NCI-H2081 (cell line): ENCODE measurements around the gene RAB33A.
A peak's percentile ranks its signal among the peaks of the same experiment; 100 is the strongest.

Source experiments
- DNase-seq, 2 experiments: peaks; one replicate each; lab custom pipeline; 2025; lab: John Stamatoyannopoulos, UW

Gene RAB33A

DNA sequence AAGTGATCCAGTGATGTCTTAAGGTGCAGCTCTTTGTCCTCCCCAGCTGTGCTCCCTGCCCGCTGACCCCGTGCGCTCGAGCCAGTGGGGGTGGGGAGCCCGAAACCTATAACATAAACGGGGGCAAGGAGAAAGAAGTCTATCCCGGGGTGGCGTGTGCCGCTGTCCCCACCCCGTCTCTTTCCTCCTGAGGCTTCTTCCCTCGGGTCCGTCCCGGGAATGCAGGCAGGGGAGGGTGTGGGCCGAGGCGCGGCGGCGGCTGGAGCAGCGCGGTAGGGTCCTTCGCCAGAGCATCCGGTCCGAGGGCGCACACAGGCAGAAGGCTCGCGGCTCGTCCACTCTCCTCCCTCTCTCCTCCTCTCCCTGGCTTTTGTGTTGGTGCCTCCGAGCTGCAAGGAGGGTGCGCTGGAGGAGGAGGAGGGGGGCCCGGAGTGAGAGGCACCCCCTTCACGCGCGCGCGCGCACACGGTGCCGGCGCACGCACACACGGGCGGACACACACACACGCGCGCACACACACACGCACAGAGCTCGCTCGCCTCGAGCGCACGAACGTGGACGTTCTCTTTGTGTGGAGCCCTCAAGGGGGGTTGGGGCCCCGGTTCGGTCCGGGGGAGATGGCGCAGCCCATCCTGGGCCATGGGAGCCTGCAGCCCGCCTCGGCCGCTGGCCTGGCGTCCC lies at the start of gene RAB33A:
TSS of gene RAB33A (plus strand) at position 517 of the 681 bp plus-strand sequence. CDS start at position 618, 101 bp downstream.
- no peak for DNase-seq

- no peak for DNase-seq
Observed at GRCh38 chrX:130124577-130124976, 47.2 kb upstream of the RAB33A start.

- no peak for DNase-seq
Observed at GRCh38 chrX:130125091-130125874, 46.5 kb upstream of the RAB33A start.

DNA sequence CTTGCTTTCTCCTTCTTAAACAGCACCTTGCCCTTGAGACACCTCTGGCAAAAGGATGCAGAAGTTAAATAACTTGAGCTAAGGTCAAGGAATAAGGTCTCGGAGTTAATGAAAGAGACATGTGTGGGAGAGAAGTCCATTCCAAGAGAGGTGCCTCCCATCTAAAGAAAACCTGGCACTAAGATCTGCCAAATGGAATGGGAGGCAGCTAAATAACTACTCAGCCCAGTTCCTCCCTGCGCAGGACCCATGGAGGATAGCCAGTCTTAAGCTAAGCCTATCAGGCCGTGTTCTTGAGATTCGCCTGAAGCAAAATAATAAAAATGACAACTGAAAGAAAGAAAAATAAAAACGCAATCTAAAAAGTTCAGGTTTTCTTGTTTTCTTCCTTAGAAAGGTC lies 40.8 kb upstream of the RAB33A start:
- DNase-seq = no peak

- no peak for DNase-seq
Observed at GRCh38 chrX:130136496-130136895, 35.3 kb upstream of the RAB33A start.

DNA sequence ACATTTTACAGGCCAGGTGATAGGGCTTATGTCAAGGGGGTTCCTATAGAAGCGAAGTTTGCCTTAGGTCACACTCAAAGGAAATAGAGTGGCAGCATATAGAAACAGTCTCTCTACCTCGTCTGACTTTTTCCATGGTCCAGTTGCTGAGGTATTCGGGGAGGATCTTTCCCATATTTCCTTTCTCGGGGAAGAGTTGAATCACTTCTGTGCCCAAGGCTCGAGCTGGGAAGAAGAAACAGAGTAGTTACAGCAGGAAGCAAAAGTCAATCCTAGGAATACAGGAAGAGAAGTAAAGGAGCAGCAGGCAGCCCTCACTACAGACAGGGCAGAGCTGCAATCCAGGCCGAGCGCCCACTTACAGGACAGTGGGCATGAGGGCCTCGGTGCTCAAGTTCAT lies 34.8 kb upstream of the RAB33A start:
- no peak for DNase-seq

DNA sequence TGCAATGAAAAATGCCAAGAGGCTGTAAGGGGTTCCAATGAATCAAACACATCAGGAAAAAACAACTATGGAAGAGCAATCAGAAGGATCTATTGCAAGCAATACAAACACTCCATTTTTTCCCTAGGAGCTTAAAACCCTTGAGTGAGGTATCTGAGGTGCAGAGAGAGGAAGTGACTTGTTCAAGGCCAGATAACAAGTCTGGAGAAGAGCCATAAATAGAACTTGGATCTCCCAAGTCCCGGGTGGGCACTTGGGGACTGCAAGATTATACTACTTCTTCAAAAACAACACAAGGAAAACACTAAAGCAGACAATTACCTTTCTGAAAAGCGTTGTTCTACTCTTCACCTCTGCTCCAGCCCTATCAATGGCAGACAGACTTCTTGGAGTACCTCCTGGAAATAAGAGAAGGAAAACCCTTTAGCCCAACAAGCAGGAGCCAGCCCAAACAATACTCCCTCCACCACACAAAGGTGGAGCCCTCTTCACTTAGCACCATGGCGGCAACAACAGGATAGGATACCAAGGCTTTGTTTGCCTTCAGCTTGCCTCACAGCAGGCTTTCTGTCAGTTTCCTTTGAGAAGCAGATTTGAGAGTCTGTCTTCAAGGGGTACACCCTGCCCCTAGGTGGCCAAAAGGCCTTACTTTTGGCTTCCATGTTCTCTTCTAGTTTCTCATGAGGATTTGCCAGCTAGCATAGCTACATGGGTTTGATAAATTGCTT lies 32.1 kb upstream of the RAB33A start:
- DNase-seq = no peak

- DNase-seq = no peak
Observed at GRCh38 chrX:130144509-130144908, 27.3 kb upstream of the RAB33A start.

DNA sequence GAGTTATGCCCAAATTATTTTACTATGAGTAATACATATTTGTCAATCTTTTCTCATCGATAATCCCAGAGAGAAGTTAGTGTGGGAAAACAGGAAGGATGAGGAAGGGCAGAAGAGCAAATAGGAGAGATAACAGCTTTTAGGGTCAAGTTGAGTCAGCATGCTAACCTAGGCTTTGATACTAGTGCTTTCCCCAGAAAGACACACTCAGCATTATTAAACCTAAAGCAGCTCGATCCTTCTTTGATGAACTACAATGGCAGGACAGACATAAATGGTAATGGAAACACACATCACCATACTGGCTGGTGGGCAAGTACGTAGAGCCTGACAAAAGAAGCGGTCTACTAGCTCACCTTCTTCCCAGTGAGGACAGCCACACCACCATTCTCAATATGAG lies 26.6 kb upstream of the RAB33A start:
- DNase-seq = no peak

GRCh38 chrX:130147631-130148030 lies 24.1 kb upstream of the RAB33A start:
- DNase-seq = no peak

DNA sequence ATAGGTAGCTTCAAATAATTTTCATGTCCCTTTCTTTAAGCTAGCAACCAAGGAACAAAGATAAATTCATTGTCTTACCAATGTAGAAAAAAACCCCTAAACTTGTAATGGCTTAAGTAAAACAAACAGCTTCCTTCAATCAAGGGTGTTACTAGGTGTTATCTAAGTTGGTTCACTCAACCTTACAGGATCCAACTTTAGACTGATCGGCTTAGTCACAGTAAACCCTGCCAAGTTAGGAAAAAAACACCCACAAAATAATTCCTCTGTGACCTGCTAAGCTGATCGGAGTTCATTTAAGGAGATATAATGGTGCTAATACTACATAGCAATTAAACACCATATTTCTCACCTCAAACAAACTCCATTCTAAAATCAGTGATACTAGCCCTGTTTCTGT lies 16.2 kb upstream of the RAB33A start:
- no peak for DNase-seq

- no peak for DNase-seq
Observed at GRCh38 chrX:130158311-130158710, 13.5 kb upstream of the RAB33A start.

DNA sequence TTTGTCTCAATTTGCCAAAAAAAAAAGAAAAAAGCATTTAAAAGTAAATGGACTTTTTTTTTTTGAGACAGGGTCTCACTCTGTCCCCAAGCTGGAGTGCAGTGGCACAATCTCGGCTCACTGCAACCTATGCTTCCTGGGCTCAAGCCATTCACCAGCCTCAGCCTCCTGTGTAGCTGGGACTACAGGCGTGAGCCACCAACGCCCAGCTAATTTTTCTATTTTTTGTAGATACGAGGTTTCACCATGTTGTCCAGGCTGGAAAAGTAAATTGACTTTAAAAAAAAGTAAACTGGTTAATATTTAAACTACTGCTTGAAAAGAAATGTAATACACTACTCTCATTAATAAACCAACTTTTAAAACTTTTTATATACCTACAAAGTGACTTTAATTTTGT lies 12.0 kb upstream of the RAB33A start:
- no peak for DNase-seq

- no peak for DNase-seq
Observed at GRCh38 chrX:130162094-130162735, 9.5 kb upstream of the RAB33A start.

DNA sequence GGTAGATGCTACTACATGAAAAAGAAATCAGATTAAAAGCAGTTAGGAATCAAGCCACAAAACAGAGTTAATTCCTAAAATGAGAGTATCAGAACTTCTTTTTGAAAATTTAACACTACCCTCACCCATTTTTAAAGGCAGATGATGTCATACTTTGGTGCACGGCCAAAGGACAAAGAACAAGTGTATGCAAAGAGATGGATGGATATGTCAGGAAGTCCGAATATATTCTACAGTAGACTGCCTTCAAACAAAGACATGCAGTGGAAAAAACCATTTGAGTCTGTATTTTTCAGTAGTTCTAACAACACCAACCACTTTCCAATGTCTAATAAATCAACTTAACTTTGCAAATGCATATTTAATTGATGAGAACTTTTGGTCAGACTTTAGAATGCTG lies 8.4 kb upstream of the RAB33A start:
- no peak for DNase-seq

DNA sequence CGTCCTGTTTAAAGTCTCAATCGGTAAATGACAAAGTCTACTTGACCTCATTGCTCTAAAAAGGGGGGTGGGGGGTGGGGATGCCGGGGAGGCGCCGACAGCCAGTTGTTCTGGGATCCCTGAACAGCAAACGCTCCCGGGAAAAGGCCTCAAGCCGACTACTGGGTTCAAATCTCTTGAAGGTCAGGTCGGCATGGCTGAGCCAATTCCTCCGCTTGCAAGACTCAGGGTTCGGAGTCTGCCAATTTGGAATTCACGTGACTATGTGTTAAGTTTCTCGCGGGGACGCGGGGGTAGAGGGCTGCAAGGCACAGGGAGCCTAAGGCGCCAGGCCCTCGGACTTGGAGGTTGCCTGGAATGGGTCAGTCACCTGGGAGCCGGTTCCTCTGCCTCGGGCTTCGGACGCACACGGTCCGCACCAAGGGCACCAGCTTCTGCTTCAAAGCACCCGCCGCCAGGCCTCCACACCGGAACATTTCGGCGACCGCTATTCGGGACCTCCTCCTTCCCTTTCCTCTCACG lies 6.5 kb upstream of the RAB33A start:
- no peak for DNase-seq

DNA sequence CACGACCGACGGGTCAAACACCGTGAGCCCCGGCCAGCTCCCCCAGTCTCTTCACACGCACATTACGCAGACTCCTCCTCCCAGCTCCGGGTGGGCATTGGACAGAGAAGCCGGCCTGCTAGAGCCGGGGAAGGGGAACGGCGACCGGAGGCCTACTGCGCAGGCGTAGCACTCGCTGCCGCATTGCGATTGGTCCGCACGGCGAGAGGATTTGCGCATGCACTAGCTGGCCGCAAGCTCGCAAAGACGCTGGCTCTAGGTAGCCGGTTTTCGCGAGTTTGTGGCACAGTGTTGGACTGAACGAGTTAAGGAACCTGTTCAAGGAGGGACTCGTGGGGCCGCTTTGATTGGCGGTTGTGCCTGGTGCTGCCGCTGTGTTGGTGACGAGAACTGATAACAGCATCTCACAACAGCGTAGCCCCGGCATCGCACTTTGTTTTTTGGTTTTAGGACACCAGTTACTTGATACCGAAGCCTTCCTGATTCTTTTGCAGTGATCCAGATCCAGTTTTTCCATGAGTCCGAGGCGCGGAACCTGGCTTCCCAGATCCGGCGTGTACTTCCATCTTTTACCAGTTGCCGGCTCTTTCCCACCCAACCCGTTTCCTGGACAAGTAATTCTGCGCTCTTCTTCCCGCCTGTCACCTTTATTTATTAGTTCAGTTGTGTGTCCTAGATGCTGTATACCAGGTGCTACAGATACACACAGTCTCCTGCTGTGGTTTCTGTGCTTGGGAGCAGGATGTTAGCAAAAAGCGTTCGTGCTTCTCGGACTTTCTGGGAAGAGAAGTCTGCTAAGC lies 5.9 kb upstream of the RAB33A start, which contains the start of gene AIFM1:
TSS of gene AIFM1 (minus strand) at position 139 of the 800 bp plus-strand sequence. CDS start 185 bp downstream, outside the sequence.
- peak; percentile 83 to 88 for DNase-seq

- DNase-seq = no peak
Observed at GRCh38 chrX:130166503-130166777, 5.3 kb upstream of the RAB33A start.

- DNase-seq = no peak
Observed at GRCh38 chrX:130167040-130167439, 4.7 kb upstream of the RAB33A start.

GRCh38 chrX:130170752-130171445 lies 863 bp upstream of the RAB33A start:
- peak; percentile 62 to 81 for DNase-seq
